Adipocyte (in vitro differentiated cells): ENCODE data around the gene NEK3.
"Not testable (repeated sequence)": the region's sequence is repeated elsewhere in the genome, so short reads cannot be mapped to it uniquely, and the experiment has no call there.

ENCODE experiments used
- DNase-seq: peaks from one replicate; pipeline ENCODE4 v3.0.0-alpha.2; 2015; ENCODE audit warnings: low read depth
- H3K27me3 ChIP-seq: replicated peaks from 2 replicates; pipeline ENCODE4 v1.7.0; 2013; ENCODE audit warnings: mild to moderate bottlenecking, low read length, moderate library complexity; ENCODE audit not compliant: control insufficient read depth, insufficient read depth
- H3K36me3 ChIP-seq: 2 replicates; pipeline ENCODE4 v1.7.0; 2013; ENCODE audit warnings: low read length, mild to moderate bottlenecking, moderate library complexity; ENCODE audit not compliant: control insufficient read depth, insufficient read depth, severe bottlenecking
- H3K4me1 ChIP-seq: 2 replicates; pipeline ENCODE4 v1.7.0; 2013; ENCODE audit warnings: mild to moderate bottlenecking, low read length, moderate library complexity; ENCODE audit not compliant: control insufficient read depth, insufficient read depth
- H3K4me3 ChIP-seq: 2 replicates; pipeline ENCODE4 v1.7.0; 2013; ENCODE audit warnings: mild to moderate bottlenecking, low read length, moderate library complexity
- H3K9ac ChIP-seq: 2 replicates; pipeline ENCODE4 v1.7.0; 2013; ENCODE audit warnings: mild to moderate bottlenecking, low read length, moderate library complexity
- H3K9me3 ChIP-seq: 2 replicates; pipeline ENCODE4 v1.7.0; 2013; ENCODE audit warnings: mild to moderate bottlenecking, low read length, moderate library complexity; ENCODE audit not compliant: control insufficient read depth

Gene NEK3

DNA sequence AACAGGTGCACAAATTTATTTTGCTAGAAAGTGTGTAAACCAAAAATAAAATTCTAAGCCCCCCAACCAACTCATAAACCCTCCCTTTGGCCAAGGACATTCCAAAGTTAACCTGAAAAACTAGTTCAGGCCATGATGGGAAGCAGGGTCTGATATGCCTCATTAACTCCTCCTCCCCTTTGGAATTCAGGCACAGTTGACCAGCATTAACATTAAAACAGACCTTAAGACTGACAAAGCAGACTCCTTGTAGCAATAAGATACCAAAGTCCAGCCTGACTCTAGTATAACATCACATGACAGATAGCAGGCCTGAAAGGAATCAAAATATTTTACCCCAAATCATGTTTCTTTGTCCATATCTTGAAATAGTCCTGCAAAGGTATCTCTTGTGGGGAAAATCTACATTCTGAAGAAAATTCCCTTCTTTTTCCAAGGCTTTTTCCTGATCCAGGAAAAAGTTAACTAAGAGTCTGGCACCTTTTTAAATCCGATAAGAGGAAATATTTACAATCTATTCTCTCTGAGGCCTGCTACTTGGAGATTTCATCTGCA, 50.2 kb downstream of the NEK3 start:
- no peak for DNase-seq
- Histone ChIP-seq H3K4me3 (no peak overlapping the region), H3K36me3 (no peaks in the 10 kb centered on the region), H3K9ac (no peak overlapping the region), H3K4me1 (peaks cover 2% of the 10 kb centered on the region), H3K27me3 (peaks cover under 1% of the 10 kb centered on the region), H3K9me3 (no peaks in the 10 kb centered on the region)

DNA sequence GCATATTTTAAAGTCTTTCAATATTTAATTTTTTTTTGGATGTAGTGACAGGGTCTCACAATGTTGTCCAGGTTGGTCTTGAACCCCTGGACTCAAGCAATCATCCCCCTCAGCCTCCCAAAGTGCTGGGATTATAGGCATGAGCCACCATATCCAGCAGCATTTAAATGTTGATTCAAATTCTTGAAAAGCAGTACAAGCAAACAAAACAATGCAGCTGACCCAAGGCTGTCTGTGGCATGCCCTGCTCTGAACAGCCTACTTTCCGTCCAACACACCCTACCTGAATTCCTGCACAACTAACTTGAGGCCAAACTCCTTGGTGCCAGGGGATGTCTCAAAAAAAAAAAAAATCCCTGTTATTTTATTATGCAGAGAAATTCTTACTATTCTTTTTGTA, 53.6 kb downstream of the NEK3 start:
- H3K4me1 ChIP-seq, result peaks cover 2% of the 10 kb centered on the region
- H3K9me3 ChIP-seq, result no peaks in the 10 kb centered on the region
- no peak overlapping the region for H3K4me3 ChIP-seq

DNA sequence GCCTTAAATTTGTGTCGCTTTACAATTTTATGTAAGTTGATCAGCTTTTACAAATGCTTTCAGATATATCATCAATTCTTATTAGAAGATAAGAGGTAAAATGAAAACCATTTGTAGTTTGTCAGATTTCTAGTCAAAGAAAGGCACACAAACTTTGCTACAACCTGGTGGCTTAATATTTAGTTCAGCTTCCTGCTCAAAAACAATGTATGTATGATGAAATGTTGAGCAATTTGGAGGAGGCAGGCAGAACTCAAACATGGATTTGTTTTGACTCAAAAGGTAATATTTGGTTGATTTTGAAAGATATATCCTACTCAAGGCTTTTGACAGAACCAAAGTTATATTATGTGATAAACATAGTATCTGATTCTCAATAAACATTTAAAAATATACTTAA, 54.8 kb downstream of the NEK3 start:
- Histone ChIP-seq H3K9me3 (no peaks in the 10 kb centered on the region), H3K27me3 (no peaks in the 10 kb centered on the region), H3K4me1 (peaks cover 2% of the 10 kb centered on the region), H3K4me3 (no peak overlapping the region), H3K36me3 (no peaks in the 10 kb centered on the region), H3K9ac (no peak overlapping the region)
- DNase-seq, result peak; percentile 61

More for the DNA sequence above, 53.6 kb downstream of the NEK3 start:
- Histone ChIP-seq H3K36me3 (no peaks in the 10 kb centered on the region), H3K27me3 (no peaks in the 10 kb centered on the region), H3K9ac (no peak overlapping the region)
- DNase-seq, result no peak

DNA sequence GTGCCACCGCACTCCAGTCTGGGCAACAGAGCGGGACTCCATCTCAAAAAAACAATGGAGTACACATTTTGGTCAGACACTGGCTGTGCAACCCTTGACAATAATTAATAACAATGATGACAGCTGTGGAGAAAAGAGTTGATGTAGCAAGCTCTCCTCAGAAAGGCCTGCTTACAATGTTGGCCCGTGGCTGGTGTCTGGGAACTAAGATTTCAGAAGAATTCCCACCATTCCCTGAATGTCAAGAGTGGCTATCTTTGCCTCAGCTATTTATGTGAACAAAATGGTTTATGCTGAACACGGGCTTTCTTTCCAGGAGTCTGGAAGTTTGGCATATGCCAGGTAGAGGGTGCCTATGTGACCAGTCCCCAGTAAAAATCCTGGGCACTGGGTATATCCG, 56.0 kb downstream of the NEK3 start:
- Histone ChIP-seq H3K9me3 (no peaks in the 10 kb centered on the region), H3K4me3 (no peak overlapping the region)

DNA sequence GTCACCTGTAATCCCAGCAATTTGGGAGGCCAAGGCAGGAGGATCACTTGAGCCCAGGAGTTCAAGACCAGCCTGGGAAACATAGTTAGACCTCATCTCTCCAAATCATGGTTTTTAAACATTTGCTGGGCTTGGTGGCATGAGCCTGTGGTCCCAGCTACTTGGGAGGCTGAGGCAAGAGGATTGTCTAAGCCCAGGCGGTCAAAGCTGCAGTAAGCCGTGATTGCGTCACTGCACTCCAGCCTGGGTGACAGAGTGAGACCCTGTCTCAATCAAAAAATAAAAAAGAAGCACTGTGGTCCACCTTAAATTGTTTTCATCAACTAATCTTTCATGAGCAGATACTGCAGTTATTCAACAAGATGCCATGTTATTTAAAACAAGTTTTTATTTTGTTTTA, 57.0 kb downstream of the NEK3 start:
- H3K27me3 ChIP-seq, H3K36me3 ChIP-seq, H3K4me3 ChIP-seq, H3K4me1 ChIP-seq, DNase-seq, H3K9me3 ChIP-seq, H3K9ac ChIP-seq: not testable (repeated sequence)

More for the DNA sequence above, 56.0 kb downstream of the NEK3 start:
- H3K9ac ChIP-seq, result no peak overlapping the region
- no peak for DNase-seq
- no peaks in the 10 kb centered on the region for H3K27me3 ChIP-seq
- no peaks in the 10 kb centered on the region for H3K36me3 ChIP-seq
- H3K4me1 ChIP-seq, result peaks cover 2% of the 10 kb centered on the region

DNA sequence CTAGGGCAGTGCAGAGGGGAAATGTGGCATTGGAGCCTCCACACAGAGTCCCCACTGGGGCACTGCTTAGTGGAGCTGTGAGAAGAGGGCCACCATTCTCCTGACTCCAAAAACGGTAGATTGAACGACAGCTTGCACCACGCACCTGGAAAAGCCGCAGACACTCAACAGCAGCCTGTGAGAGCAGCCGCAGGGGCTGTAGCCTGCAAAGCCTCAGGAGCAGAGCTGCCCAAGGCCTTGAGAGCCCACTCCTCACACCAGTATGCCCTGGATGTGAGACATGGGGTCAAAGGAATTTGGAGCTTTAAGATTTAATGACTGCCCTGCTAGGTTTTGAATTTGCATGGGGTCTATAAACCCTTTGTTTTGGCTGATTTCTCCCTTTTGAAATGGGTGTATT, 62.2 kb downstream of the NEK3 start:
- H3K4me1 ChIP-seq, result no peaks in the 10 kb centered on the region
- H3K27me3 ChIP-seq, result no peaks in the 10 kb centered on the region
- H3K9me3 ChIP-seq, result peaks cover 3% of the 10 kb centered on the region
- H3K9ac ChIP-seq, result no peak overlapping the region
- no peaks in the 10 kb centered on the region for H3K36me3 ChIP-seq
- DNase-seq, result no peak
- H3K4me3 ChIP-seq, result no peak overlapping the region

DNA sequence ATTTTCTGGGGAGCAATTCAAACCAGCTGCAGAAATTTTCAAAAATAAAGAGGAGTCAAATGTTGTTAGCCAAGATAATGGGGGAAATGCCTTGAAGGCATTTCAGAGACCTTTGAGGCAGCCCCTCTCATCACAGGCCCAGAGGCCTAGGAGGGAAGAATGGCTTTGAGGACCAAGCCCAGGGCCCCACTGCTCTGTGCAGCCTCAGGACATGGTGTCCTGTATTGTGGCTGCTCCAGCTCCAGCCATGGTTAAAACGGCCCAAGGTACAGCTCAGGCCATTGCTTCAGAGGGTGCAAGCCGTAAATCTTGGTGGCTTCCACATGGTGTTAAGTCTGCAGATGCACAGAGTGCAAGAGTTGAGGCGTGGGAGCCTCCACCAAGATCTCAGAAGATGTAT, 62.6 kb downstream of the NEK3 start:
- H3K27me3 ChIP-seq, result no peaks in the 10 kb centered on the region
- H3K9ac ChIP-seq, result no peak overlapping the region
- no peaks in the 10 kb centered on the region for H3K36me3 ChIP-seq
- H3K9me3 ChIP-seq, result peaks cover 3% of the 10 kb centered on the region
- no peak for DNase-seq
- H3K4me1 ChIP-seq, result no peaks in the 10 kb centered on the region
- no peak overlapping the region for H3K4me3 ChIP-seq

DNA sequence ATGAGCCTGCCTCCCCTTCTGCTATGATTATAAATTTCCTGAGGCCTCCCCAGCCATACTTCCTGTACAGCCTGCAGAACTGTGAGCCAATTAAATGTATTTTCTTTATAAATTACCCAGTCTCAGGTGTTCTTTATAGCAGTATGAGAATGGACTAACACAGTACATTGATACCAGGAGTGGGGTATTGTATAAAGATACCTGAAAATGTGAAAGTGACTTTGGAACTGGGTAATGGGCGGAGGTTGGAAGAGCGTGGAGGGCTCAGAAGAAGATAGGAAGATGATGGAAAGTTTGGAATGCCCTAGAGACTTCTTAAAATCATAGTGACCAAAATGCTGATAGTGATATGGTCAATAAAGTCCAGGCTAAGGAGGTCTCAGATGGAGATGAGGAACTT, 63.3 kb downstream of the NEK3 start:
- DNase-seq, result no peak
- Histone ChIP-seq H3K27me3 (no peaks in the 10 kb centered on the region), H3K9ac (no peak overlapping the region), H3K4me3 (no peak overlapping the region), H3K4me1 (no peaks in the 10 kb centered on the region), H3K9me3 (peaks cover 3% of the 10 kb centered on the region), H3K36me3 (no peaks in the 10 kb centered on the region)

DNA sequence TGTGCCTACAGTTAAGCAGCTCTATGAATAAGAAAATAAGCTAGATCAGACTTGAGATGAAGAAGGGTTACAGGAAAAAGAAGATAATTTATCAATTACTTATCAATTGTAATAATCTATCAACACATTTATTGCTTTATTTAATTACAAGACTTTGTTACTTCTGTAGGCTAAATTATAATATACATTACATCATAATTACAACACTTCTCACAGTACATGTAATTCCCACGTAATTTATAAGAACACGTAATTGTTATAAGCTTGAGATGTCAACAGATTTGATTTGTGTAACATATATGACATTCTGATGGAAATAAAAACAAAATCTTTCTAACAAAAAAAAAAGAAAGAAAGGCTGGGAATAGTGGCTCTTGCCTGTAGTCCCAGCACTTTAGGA, 67.3 kb downstream of the NEK3 start:
- no peak overlapping the region for H3K9ac ChIP-seq

DNA sequence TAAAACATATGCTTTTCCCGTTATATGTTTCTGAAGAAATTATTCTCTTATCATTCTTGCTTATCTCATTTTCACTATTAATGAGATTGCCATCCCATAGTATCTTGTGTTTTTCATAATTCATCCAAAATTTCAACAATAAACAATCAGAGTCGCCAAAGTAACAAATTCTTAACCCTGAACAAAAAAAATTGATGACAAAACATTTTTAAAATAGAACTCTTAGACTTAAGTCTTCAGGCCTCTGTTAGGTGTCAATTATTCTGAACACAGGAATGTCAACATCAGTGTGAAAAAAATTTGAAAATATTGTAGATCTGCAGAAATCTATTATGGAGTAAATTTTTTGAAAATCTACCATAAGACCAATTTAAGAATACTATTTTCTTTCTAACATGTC, 67.9 kb downstream of the NEK3 start:
- Histone ChIP-seq H3K4me1 (peaks cover 16% of the 10 kb centered on the region), H3K9ac (no peak overlapping the region), H3K9me3 (peaks cover 3% of the 10 kb centered on the region), H3K4me3 (no peak overlapping the region), H3K36me3 (no peaks in the 10 kb centered on the region), H3K27me3 (no peaks in the 10 kb centered on the region)
- no peak for DNase-seq

More for the DNA sequence above, 67.3 kb downstream of the NEK3 start:
- H3K9me3 ChIP-seq, result peaks cover 3% of the 10 kb centered on the region
- H3K4me1 ChIP-seq, result peaks cover 16% of the 10 kb centered on the region
- no peak for DNase-seq
- no peak overlapping the region for H3K4me3 ChIP-seq
- no peaks in the 10 kb centered on the region for H3K36me3 ChIP-seq
- no peaks in the 10 kb centered on the region for H3K27me3 ChIP-seq

DNA sequence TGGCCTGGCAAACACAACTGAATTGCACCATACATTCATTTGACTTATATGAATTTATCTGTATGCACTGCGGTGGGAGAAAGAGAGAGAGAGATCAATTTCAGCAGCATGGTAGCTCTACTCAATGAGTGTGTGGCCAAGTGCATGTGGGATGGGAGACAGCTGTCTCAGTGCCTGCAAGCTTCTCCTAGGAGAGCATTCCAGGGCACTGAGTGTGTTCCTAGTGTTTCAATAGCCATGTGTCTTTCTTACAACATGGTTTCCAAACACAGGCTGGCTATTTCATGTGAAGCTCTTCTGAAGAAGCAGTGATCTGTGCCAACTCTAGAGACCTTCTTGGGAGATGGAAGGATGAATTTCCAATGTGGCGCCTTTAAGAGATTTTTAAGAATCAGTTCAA, 74.0 kb downstream of the NEK3 start:
- H3K27me3 ChIP-seq, result no peaks in the 10 kb centered on the region
- H3K9me3 ChIP-seq, result no peaks in the 10 kb centered on the region
- DNase-seq, result peak; percentile 68
- no peaks in the 10 kb centered on the region for H3K36me3 ChIP-seq
- no peak overlapping the region for H3K4me3 ChIP-seq
- no peak overlapping the region for H3K9ac ChIP-seq
- peaks cover 27% of the 10 kb centered on the region for H3K4me1 ChIP-seq

DNA sequence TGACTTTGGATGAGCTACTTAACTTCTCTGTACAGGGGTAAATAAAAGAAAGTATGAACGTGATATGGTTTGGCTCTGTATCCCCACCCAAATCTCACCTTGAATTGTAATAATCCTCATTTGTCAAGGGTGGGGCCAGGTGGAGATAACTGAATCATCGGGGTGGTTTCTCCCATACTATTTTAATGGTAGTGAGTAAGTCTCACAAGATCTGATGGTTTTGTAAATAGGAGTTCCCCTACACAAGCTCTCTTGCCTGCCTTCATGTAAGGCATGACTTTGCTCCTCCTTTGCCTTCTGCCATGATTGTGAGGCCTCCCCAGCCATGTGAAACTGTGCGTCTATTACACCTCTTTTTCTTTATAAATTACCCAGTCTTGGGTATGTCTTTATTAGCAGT, 74.4 kb downstream of the NEK3 start:
- not testable (repeated sequence) for DNase-seq, H3K4me3 ChIP-seq, H3K9me3 ChIP-seq, H3K36me3 ChIP-seq, H3K27me3 ChIP-seq, H3K9ac ChIP-seq
- H3K4me1 ChIP-seq, result peaks cover 27% of the 10 kb centered on the region
